ENCODE measurements around the gene NDUFS7. TPM values are rescaled to one million over a fixed set of nuclear protein-coding genes. Genes with fewer than 3 reads are reported as not detected.

Gene NDUFS7
- total and polyA plus RNA-seq, 10 of the 15 experiments (the other 5 are each of a cell fraction or from before 2014, with no cell fraction given), result 5.1 to 282 (median 92.9) TPM

DNA sequence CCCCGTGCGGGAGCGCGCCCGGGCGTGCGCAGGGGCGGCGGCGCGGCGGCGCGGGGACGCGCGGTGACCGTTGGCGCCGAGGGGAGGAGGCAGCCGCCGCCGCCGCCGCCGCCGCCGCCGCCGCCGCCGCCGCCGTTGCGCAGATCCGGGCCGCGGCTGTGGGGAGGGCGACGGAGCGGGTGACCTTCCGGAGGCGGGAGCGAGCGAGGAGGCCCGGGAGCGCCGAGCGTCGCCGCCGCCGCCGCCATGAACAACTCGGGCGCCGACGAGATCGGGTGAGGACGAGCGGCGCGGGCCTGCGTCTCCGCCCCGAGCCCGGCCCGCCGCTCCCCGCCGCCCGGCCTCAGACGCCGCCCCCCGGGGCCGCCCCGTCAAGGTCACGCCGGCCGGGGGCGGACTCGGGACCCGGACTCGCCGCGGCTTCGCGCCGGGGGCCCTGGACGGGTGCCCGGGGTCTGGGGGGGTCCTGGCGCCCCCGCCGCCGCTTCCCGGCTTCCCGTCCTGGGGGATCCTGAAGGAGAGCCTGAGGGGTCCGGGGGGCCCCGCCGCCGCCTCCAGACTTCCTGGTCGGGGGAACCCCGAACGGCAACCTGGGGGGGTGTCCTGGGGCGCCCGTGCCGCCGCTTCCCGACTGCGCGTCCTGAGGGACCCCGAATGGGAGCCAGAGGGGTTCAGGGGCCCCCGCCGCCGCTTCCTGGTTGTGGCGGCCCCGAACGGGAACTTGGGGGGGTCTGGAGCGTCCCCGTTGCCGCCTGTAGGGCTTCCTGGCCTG, 24.0 kb downstream of the NDUFS7 start, which contains the start of gene DAZAP1 (continued):
- TF ChIP-seq, protein P1, sequence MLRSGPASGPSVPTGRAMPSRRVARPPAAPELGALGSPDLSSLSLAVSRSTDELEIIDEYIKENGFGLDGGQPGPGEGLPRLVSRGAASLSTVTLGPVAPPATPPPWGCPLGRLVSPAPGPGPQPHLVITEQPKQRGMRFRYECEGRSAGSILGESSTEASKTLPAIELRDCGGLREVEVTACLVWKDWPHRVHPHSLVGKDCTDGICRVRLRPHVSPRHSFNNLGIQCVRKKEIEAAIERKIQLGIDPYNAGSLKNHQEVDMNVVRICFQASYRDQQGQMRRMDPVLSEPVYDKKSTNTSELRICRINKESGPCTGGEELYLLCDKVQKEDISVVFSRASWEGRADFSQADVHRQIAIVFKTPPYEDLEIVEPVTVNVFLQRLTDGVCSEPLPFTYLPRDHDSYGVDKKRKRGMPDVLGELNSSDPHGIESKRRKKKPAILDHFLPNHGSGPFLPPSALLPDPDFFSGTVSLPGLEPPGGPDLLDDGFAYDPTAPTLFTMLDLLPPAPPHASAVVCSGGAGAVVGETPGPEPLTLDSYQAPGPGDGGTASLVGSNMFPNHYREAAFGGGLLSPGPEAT (IDR thresholded peaks at IDR 0.05; ENCODE audit: low read depth), result no peak
- TF ChIP-seq, protein P2, sequence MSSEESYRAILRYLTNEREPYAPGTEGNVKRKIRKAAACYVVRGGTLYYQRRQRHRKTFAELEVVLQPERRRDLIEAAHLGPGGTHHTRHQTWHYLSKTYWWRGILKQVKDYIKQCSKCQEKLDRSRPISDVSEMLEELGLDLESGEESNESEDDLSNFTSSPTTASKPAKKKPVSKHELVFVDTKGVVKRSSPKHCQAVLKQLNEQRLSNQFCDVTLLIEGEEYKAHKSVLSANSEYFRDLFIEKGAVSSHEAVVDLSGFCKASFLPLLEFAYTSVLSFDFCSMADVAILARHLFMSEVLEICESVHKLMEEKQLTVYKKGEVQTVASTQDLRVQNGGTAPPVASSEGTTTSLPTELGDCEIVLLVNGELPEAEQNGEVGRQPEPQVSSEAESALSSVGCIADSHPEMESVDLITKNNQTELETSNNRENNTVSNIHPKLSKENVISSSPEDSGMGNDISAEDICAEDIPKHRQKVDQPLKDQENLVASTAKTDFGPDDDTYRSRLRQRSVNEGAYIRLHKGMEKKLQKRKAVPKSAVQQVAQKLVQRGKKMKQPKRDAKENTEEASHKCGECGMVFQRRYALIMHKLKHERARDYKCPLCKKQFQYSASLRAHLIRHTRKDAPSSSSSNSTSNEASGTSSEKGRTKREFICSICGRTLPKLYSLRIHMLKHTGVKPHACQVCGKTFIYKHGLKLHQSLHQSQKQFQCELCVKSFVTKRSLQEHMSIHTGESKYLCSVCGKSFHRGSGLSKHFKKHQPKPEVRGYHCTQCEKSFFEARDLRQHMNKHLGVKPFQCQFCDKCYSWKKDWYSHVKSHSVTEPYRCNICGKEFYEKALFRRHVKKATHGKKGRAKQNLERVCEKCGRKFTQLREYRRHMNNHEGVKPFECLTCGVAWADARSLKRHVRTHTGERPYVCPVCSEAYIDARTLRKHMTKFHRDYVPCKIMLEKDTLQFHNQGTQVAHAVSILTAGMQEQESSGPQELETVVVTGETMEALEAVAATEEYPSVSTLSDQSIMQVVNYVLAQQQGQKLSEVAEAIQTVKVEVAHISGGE (CRISPR knock-in tag; IDR thresholded peaks at IDR 0.05), result no peak
- TF ChIP-seq, protein P3, sequence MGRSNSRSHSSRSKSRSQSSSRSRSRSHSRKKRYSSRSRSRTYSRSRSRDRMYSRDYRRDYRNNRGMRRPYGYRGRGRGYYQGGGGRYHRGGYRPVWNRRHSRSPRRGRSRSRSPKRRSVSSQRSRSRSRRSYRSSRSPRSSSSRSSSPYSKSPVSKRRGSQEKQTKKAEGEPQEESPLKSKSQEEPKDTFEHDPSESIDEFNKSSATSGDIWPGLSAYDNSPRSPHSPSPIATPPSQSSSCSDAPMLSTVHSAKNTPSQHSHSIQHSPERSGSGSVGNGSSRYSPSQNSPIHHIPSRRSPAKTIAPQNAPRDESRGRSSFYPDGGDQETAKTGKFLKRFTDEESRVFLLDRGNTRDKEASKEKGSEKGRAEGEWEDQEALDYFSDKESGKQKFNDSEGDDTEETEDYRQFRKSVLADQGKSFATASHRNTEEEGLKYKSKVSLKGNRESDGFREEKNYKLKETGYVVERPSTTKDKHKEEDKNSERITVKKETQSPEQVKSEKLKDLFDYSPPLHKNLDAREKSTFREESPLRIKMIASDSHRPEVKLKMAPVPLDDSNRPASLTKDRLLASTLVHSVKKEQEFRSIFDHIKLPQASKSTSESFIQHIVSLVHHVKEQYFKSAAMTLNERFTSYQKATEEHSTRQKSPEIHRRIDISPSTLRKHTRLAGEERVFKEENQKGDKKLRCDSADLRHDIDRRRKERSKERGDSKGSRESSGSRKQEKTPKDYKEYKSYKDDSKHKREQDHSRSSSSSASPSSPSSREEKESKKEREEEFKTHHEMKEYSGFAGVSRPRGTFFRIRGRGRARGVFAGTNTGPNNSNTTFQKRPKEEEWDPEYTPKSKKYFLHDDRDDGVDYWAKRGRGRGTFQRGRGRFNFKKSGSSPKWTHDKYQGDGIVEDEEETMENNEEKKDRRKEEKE (IDR thresholded peaks at IDR 0.05), result no peak
- TF ChIP-seq ASH2L (IDR thresholded peaks at IDR 0.05; ENCODE audit: borderline replicate concordance, low read depth), result no peak
- no peak for TF ChIP-seq NFIC (IDR thresholded peaks at IDR 0.05; ENCODE audit: low read depth, low read length)
- no peak for TF ChIP-seq HDAC6 (IDR thresholded peaks at IDR 0.05; ENCODE audit: unreplicated experiment)
- no peak for TF ChIP-seq SP1 (IDR thresholded peaks at IDR 0.05; ENCODE audit: low read depth, low read length)
- no peak for TF ChIP-seq NFYB (IDR thresholded peaks at IDR 0.05; ENCODE audit: insufficient read depth, low read depth, low read length)
- TF ChIP-seq, protein P4, sequence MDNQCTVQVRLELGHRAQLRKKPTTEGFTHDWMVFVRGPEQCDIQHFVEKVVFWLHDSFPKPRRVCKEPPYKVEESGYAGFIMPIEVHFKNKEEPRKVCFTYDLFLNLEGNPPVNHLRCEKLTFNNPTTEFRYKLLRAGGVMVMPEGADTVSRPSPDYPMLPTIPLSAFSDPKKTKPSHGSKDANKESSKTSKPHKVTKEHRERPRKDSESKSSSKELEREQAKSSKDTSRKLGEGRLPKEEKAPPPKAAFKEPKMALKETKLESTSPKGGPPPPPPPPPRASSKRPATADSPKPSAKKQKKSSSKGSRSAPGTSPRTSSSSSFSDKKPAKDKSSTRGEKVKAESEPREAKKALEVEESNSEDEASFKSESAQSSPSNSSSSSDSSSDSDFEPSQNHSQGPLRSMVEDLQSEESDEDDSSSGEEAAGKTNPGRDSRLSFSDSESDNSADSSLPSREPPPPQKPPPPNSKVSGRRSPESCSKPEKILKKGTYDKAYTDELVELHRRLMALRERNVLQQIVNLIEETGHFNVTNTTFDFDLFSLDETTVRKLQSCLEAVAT (IDR thresholded peaks at IDR 0.05), result no peak
- peak in 1 of 2 experiments; percentile 68; a peak in 2 of 3 replicates for TF ChIP-seq EGR1 (IDR thresholded peaks at IDR 0.05; ENCODE audit: borderline replicate concordance in 1 of 2, low read depth in 2 of 2, low read length in 2 of 2)
- TF ChIP-seq, protein P5, sequence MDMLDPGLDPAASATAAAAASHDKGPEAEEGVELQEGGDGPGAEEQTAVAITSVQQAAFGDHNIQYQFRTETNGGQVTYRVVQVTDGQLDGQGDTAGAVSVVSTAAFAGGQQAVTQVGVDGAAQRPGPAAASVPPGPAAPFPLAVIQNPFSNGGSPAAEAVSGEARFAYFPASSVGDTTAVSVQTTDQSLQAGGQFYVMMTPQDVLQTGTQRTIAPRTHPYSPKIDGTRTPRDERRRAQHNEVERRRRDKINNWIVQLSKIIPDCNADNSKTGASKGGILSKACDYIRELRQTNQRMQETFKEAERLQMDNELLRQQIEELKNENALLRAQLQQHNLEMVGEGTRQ (IDR thresholded peaks at IDR 0.05; ENCODE audit: borderline replicate concordance, low read depth, low read length), result no peak
- peak; percentile 29; the same call in 1 of the 2 replicates for TF ChIP-seq DPF2 (IDR thresholded peaks at IDR 0.05)
- no peak for TF ChIP-seq STAT1 (conservative IDR thresholded peaks at IDR 0.05)
- TF ChIP-seq ZSCAN29 (IDR thresholded peaks at IDR 0.05), result 0 out of 2 replicates have a peak, but pooled peaks have one; percentile 24
- TF ChIP-seq CBFB (IDR thresholded peaks at IDR 0.05; ENCODE audit: low read depth), result no peak
- no peak for TF ChIP-seq JUND (IDR thresholded peaks at IDR 0.05; ENCODE audit: low read depth, low read length)
- TF ChIP-seq ZNF274 (IDR thresholded peaks at IDR 0.05; ENCODE audit: insufficient read depth, insufficient read length), result no peak
- TF ChIP-seq SMARCA5 (IDR thresholded peaks at IDR 0.05), result no peak
- no peak for TF ChIP-seq ZZZ3 (IDR thresholded peaks at IDR 0.05; ENCODE audit: control insufficient read depth, insufficient read length, low read depth)
- TF ChIP-seq POU2F2 (IDR thresholded peaks at IDR 0.05; ENCODE audit: borderline replicate concordance, low read depth, low read length), result no peak

Measured in GM12878 (cell line).